GM12878 (cell line): ENCODE results near the gene VTI1A. TPM values are rescaled to one million over a fixed set of nuclear protein-coding genes. Genes with fewer than 3 reads are reported as not detected.
A peak's percentile ranks its signal among the peaks of the same experiment; 100 is the strongest.

Source experiments
- ATAC-seq: fragments of 200-7000 bp; cut with Tn5 transposase; 3 replicates; pipeline ENCODE4 v1.9.1; 2020; ENCODE audit warnings: mild to moderate bottlenecking, moderate library complexity
- BruUV-seq: library from RNA; stranded (reverse); fragments of 400-500 nt; replicated peaks from 2 replicates; lab custom pipeline; 2021; lab: Mats Ljungman, UMichigan
- CTCF ChIA-PET: fragments of 300-600 bp; sonication (Branson Sonifier 250); formaldehyde crosslinking; extraction: SDS; loops from one replicate; lab custom pipeline; 2021; ENCODE audit warnings: inconsistent platforms; lab: Yijun Ruan, JAX
- POLR2A ChIA-PET: fragments of 350-600 bp; formaldehyde crosslinking; extraction: SDS; loops from one replicate; lab custom pipeline; 2021; ENCODE audit warnings: inconsistent platforms; lab: Charles Lee
- RAD21 ChIA-PET: fragments of 300-600 bp; sonication (Branson Sonifier 250); formaldehyde crosslinking; loops from one replicate; lab custom pipeline; 2023; ENCODE audit warnings: antibody characterized with exemption; ENCODE audit not compliant: unreplicated experiment; lab: Charles Lee
- SMC1A ChIA-PET: fragments of 300-600 bp; sonication (Branson Sonifier 250); formaldehyde crosslinking; loops from one replicate; lab custom pipeline; 2023; ENCODE audit not compliant: unreplicated experiment, uncharacterized antibody; lab: Charles Lee
- DNase-seq: peaks from one replicate; pipeline ENCODE4 v3.0.0-alpha.2; 2011; ENCODE audit warnings: low read depth, low spot score
- FAIRE-seq: peaks from 3 replicates; lab custom pipeline; 2011; peaks lifted over from hg19 to GRCh38; lab: Jason Lieb, UNC
- H2AFZ ChIP-seq: 2 replicates; pipeline ENCODE4 v1.6.0; 2011; ENCODE audit warnings: low read depth, low read length, control low read depth; ENCODE audit not compliant: control insufficient read depth
- H3K27ac ChIP-seq: 2 replicates; pipeline ENCODE4 v1.5.1; 2011; ENCODE audit warnings: control low read depth; ENCODE audit not compliant: control insufficient read depth, insufficient read depth
- H3K27me3 ChIP-seq, 2 experiments: replicated peaks in 1 of 2; 2 replicates each; pipeline versions ENCODE4 v1.6.0 to v1.6.1; 2011; ENCODE audit warnings: low read length in 1 of 2; ENCODE audit not compliant: control insufficient read depth in 2 of 2, insufficient read depth in 2 of 2
- H3K36me3 ChIP-seq, 2 experiments: 2 replicates each; pipeline ENCODE4 v1.5.1; 2011; ENCODE audit warnings: low read length in 1 of 2; ENCODE audit not compliant: control insufficient read depth in 2 of 2, insufficient read depth in 2 of 2
- H3K4me1 ChIP-seq: 2 replicates; pipeline ENCODE4 v1.6.1; 2011; ENCODE audit warnings: mild to moderate bottlenecking, low read length, moderate library complexity, mixed read lengths; ENCODE audit not compliant: control insufficient read depth, insufficient read depth
- H3K4me2 ChIP-seq: 2 replicates; pipeline ENCODE4 v1.6.0; 2011; ENCODE audit warnings: control low read depth; ENCODE audit not compliant: control insufficient read depth, insufficient read depth
- H3K4me3 ChIP-seq: fragments of 200-600 bp; sonication (generic); 2 replicates; pipeline ENCODE4 v1.5.1; 2016
- H3K79me2 ChIP-seq: 2 replicates; pipeline ENCODE4 v1.6.0; 2011; ENCODE audit warnings: low read length; ENCODE audit not compliant: control insufficient read depth, insufficient read depth
- H3K9ac ChIP-seq: 2 replicates; pipeline ENCODE4 v1.8.0; 2011; ENCODE audit warnings: low read length, control low read depth, mixed read lengths; ENCODE audit not compliant: control insufficient read depth, insufficient read depth
- H3K9me3 ChIP-seq: replicated peaks from 3 replicates; pipeline ENCODE4 v1.5.1; 2011; ENCODE audit warnings: mild to moderate bottlenecking, low read length; ENCODE audit not compliant: control insufficient read depth, insufficient read depth
- H4K20me1 ChIP-seq: 2 replicates; pipeline ENCODE4 v1.6.0; 2011; ENCODE audit not compliant: control insufficient read depth, insufficient read depth
- BRCA1 ChIP-seq: IDR thresholded peaks from 2 replicates; pipeline ENCODE4 v1.6.1; 2011; ENCODE audit warnings: low read depth, low read length, improper control_type of control experiment
- CTCF ChIP-seq, 3 experiments: IDR thresholded peaks in 2 of 3; conservative IDR thresholded peaks in 1 of 3; 2 replicates each; pipeline ENCODE4 v1.5.1; 2011; ENCODE audit warnings: low read depth in 3 of 3, low read length in 3 of 3, mild to moderate bottlenecking in 3 of 3, control low read depth in 2 of 3, moderate library complexity in 2 of 3, inconsistent platforms in 1 of 3, mixed read lengths in 1 of 3; ENCODE audit not compliant: control insufficient read depth in 2 of 3, insufficient read depth in 1 of 3; ENCODE audit errors: extremely low read depth in 1 of 3
- KDM1A ChIP-seq: fragments of 200-600 bp; sonication (generic); IDR thresholded peaks from 2 replicates; pipeline ENCODE4 v1.6.1; 2016; ENCODE audit warnings: borderline replicate concordance
- POLR2AphosphoS2 ChIP-seq: IDR thresholded peaks from 2 replicates; pipeline ENCODE4 v1.6.1; 2011; ENCODE audit warnings: low read depth, mild to moderate bottlenecking, low read length, improper control_type of control experiment, moderate library complexity
- POLR2AphosphoS5 ChIP-seq: IDR thresholded peaks from 2 replicates; pipeline ENCODE4 v1.6.1; 2011; ENCODE audit warnings: mild to moderate bottlenecking, low read length, inconsistent platforms
- RELA ChIP-seq: fragments of 450-650 bp; IDR thresholded peaks from 2 replicates; pipeline ENCODE4 v1.8.0; 2014; ENCODE audit warnings: borderline replicate concordance; ENCODE audit not compliant: partially characterized antibody
- SPI1 ChIP-seq: IDR thresholded peaks from 2 replicates; pipeline ENCODE4 v1.6.1; 2011; ENCODE audit warnings: low read depth, mild to moderate bottlenecking, low read length, moderate library complexity, borderline replicate concordance; ENCODE audit not compliant: insufficient read depth
- STAT3 ChIP-seq: IDR thresholded peaks from 2 replicates; pipeline ENCODE4 v1.6.1; 2011; ENCODE audit warnings: low read depth, low read length, improper control_type of control experiment
- YY1 ChIP-seq: IDR thresholded peaks from 2 replicates; pipeline ENCODE4 v1.6.1; 2011; ENCODE audit warnings: low read depth, mild to moderate bottlenecking, low read length
- WGBS: methylation state at CpG from one replicate; pipeline ENCODE4 v1.1.6; 2016; ENCODE audit warnings: low lambda C conversion rate; ENCODE audit not compliant: insufficient replicate concordance, insufficient coverage; ENCODE audit errors: missing lambda C conversion rate; 5-methylcytosine and 5-hydroxymethylcytosine counted together
- in situ Hi-C: fragments of 300-500 bp; cut with MboI; formaldehyde crosslinking; loops from 9 replicates; pipeline ENCODE4 v1.14.3; 2018; ENCODE audit warnings: mixed read lengths
- intact Hi-C: fragments of 100-400 bp; cut with micrococcal nuclease; formaldehyde crosslinking; loops from one replicate; pipeline ENCODE4 v1.14.2; 2022; ENCODE audit not compliant: unreplicated experiment
- polyA plus RNA-seq, 11 experiments: library from polyadenylated mRNA; depleted of rRNA in 4 of 11; unstranded in 6 of 11; stranded (reverse) in 5 of 11; fragments of >200 nt; fragmentation: Nextera tagmentation in 4 of 11; fragmentation: Illumina TruSeq in 1 of 11; extraction: Ambion mirVana in 4 of 11; extraction: Trizol in 1 of 11; gene quantifications; 1 replicate in 1 of 11; 2 replicates in 10 of 11; pipeline versions ENCODE4 v1.2.1 to v1.2.3, GENCODE V29; 2011 to 2016; ENCODE audit warnings: inconsistent platforms in 2 of 11, missing spikeins in 2 of 11, low read depth in 1 of 11
- total RNA-seq, 4 experiments: library from RNA; depleted of rRNA in 3 of 4; stranded (reverse); fragments of >200 nt in 3 of 4; fragmentation: Illumina TruSeq in 1 of 4; extraction: Trizol in 1 of 4; gene quantifications; 2 replicates each; pipeline versions ENCODE4 v1.2.1 to v1.2.3, GENCODE V29; 2013 to 2021
- TF ChIP-seq, protein P1 (sequence below): fragments of 450-650 bp; IDR thresholded peaks from 2 replicates; pipeline ENCODE4 v1.6.1; 2017; ENCODE audit warnings: mild to moderate bottlenecking
- TF ChIP-seq, protein P2 (sequence below): IDR thresholded peaks from 2 replicates; pipeline ENCODE4 v1.6.1; 2011; ENCODE audit warnings: low read depth, mild to moderate bottlenecking, low read length, moderate library complexity, borderline replicate concordance; ENCODE audit errors: extremely low read depth

VTI1A gene
- total and polyA plus RNA-seq, 10 of the 15 experiments (the other 5 are each of a cell fraction or from before 2014, with no cell fraction given): 12.4 to 43.2 (median 27.5) TPM

DNA sequence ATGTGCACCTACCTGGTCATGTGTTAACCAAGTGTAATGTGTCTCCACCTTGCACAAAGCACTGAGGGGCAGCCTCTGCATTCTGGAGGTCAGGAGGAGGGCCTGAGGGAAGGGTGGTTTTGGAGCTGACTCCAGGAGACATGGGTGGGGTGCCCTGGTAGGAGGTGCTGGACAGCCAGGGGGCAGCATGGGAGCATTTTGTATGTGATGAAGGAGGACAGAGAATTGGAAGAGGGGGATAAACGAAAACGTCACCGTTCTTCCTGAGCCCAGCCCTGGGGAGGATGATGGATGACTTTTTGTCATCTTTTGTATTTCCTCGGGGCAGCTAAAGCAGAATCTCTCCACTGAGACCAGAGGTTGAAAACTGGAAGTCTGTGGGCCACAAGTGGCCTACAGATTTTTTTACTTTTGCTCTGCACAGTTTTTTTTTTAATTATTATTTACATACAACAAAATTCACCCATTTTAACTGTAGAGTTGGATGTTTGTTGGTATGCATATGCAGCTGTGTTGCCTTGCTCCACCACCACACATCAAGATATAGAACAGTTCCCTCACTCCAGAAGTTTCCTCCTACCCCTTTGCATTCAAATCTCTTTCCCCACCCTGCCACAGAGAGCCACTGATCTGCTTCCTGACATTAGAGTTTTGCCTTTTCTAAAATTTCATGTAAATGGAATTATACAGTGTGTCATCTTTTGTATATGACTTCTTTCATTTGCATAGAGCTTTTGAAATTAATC lies 242.5 kb downstream of the VTI1A start:
- no peaks in the 10 kb centered on the region for H3K36me3 ChIP-seq
- no peaks in the 10 kb centered on the region for H3K79me2 ChIP-seq
- intact Hi-C loops (no loop called here), in situ Hi-C loops (no loop called here)
- SMC1A ChIA-PET: interaction anchor here (0.5 kb wide), 1 partner anchor 475 kb away, joined by 3 read pairs; no protein-coding TSS in a partner anchor
- H3K9me3 ChIP-seq: no peaks in the 10 kb centered on the region
- WGBS: 78% methylated on average over 4 of the region's 4 CpGs
- DNase-seq (no peak), FAIRE-seq (no peak), ATAC-seq (no peak)
- no TSS peak for BruUV-seq
- CTCF ChIA-PET: interaction anchor here (1.0 kb wide), 1 partner anchor 11 kb away, joined by 3 read pairs; no protein-coding TSS in a partner anchor
- H3K27ac ChIP-seq: no peak overlapping the region
- no peaks in the 10 kb centered on the region for H4K20me1 ChIP-seq
- RAD21 ChIA-PET: no interaction called here
- H3K27me3 ChIP-seq: no peaks in the 10 kb centered on the region
- H3K4me1 ChIP-seq: no peaks in the 10 kb centered on the region
- H3K9ac ChIP-seq: no peak overlapping the region
- POLR2A ChIA-PET: interaction anchor here (0.6 kb wide), 1 partner anchor 11 kb away, joined by 4 read pairs; no protein-coding TSS in a partner anchor
- no peak overlapping the region for H2AFZ ChIP-seq
- TF ChIP-seq YY1 (no peak), CTCF (IDR thresholded peaks at IDR 0.05 in 2 of 3, conservative IDR thresholded peaks at IDR 0.05 in 1 of 3; ENCODE audit: control insufficient read depth in 2 of 3, extremely low read depth in 1 of 3, insufficient read depth in 1 of 3, low read depth in 3 of 3, low read length in 3 of 3) (0 out of 6 replicates have a peak, but pooled peaks of 1 of the 3 experiments have one; percentile 12)
- TF ChIP-seq, all 136 proteins: peak for 1
- H3K4me2 ChIP-seq: no peak overlapping the region
- no peak overlapping the region for H3K4me3 ChIP-seq

DNA sequence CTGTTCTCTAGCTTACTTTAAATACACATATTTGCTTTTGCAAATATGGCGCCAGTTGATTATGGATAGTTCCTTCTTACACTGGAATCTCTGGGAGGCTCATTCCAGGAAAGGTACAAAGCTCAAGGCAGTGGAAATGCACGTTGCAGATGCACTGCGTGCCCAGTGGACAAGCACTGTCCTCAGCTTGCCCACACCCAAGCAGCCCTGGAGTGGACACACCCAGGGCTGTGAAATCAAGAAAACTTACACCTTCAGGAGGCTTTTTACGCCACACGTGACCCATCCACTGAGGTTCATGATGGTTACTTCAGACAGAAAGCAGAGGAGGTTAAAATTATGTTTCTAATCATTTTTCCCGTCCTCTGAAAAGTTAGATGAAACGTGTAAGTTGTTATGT lies 248.5 kb downstream of the VTI1A start:
- ChIA-PET POLR2A (no interaction called here), SMC1A (interaction anchor here (0.6 kb wide), 1 partner anchor 13 kb away, joined by 3 read pairs; no protein-coding TSS in a partner anchor), RAD21 (no interaction called here), CTCF (interaction anchor here (1.0 kb wide), 1 partner anchor 27 kb away, joined by 3 read pairs; no protein-coding TSS in a partner anchor)
- no peaks in the 10 kb centered on the region for H3K4me1 ChIP-seq
- no peak for ATAC-seq
- no peak for FAIRE-seq
- H3K27ac ChIP-seq: no peak overlapping the region
- H3K9ac ChIP-seq: no peak overlapping the region
- no peak overlapping the region for H3K4me3 ChIP-seq
- no peak overlapping the region for H3K4me2 ChIP-seq
- H3K9me3 ChIP-seq: no peaks in the 10 kb centered on the region
- intact Hi-C loops: no loop called here
- no peaks in the 10 kb centered on the region for H3K36me3 ChIP-seq
- no peak for DNase-seq
- WGBS: 99% methylated on average over 7 of the region's 7 CpGs
- no peak overlapping the region for H2AFZ ChIP-seq
- no peaks in the 10 kb centered on the region for H3K79me2 ChIP-seq
- no peaks in the 10 kb centered on the region for H3K27me3 ChIP-seq
- no TSS peak for BruUV-seq
- H4K20me1 ChIP-seq: no peaks in the 10 kb centered on the region
- in situ Hi-C loops: no loop called here
- TF ChIP-seq POLR2AphosphoS5 (no peak), STAT3 (no peak), RELA (no peak), SPI1 (no peak), BRCA1 (no peak), POLR2AphosphoS2 (no peak), KDM1A (no peak)
- TF ChIP-seq, protein P1, sequence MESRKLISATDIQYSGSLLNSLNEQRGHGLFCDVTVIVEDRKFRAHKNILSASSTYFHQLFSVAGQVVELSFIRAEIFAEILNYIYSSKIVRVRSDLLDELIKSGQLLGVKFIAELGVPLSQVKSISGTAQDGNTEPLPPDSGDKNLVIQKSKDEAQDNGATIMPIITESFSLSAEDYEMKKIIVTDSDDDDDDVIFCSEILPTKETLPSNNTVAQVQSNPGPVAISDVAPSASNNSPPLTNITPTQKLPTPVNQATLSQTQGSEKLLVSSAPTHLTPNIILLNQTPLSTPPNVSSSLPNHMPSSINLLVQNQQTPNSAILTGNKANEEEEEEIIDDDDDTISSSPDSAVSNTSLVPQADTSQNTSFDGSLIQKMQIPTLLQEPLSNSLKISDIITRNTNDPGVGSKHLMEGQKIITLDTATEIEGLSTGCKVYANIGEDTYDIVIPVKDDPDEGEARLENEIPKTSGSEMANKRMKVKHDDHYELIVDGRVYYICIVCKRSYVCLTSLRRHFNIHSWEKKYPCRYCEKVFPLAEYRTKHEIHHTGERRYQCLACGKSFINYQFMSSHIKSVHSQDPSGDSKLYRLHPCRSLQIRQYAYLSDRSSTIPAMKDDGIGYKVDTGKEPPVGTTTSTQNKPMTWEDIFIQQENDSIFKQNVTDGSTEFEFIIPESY: no peak
- TF ChIP-seq, protein P2, sequence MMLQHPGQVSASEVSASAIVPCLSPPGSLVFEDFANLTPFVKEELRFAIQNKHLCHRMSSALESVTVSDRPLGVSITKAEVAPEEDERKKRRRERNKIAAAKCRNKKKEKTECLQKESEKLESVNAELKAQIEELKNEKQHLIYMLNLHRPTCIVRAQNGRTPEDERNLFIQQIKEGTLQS: no peak
